HG03060 (cell line): ENCODE data around the gene LSM8.
"Not testable (repeated sequence)": the region's sequence is repeated elsewhere in the genome, so short reads cannot be mapped to it uniquely, and the experiment has no call there.

ENCODE experiments used
- ATAC-seq: cut with Tn5 transposase; IDR thresholded peaks from one replicate; pipeline ENCODE4 v1.9.1; 2021; ENCODE audit warnings: low read depth, moderate number of reproducible peaks; ENCODE audit not compliant: unreplicated experiment

The LSM8 gene

GRCh38 chr7:118183786-118184564 lies at the start of gene LSM8:
Gene LSM8, plus strand, starts transcription at chr7:118184164. Its CDS starts 60 bp downstream, at chr7:118184224.
- ATAC-seq, result peak; percentile 96

- not testable (repeated sequence) for ATAC-seq
These were observed 49.5 kb upstream of the LSM8 start for GRCh38 chr7:118134420-118134819.

- ATAC-seq, result no peak
These were observed 43.5 kb upstream of the LSM8 start for GRCh38 chr7:118140468-118140867.

- no peak for ATAC-seq
These were observed 42.0 kb upstream of the LSM8 start for GRCh38 chr7:118142012-118142411.

GRCh38 chr7:118148930-118149329 lies 35.0 kb upstream of the LSM8 start:
- no peak for ATAC-seq

GRCh38 chr7:118149394-118149793 lies 34.6 kb upstream of the LSM8 start:
- no peak for ATAC-seq

GRCh38 chr7:118151671-118152070 lies 32.3 kb upstream of the LSM8 start:
- ATAC-seq, result no peak

GRCh38 chr7:118152149-118152548 lies 31.8 kb upstream of the LSM8 start:
- ATAC-seq, result no peak

- no peak for ATAC-seq
These were observed 31.3 kb upstream of the LSM8 start for GRCh38 chr7:118152654-118153053.

GRCh38 chr7:118153551-118154177 lies 30.3 kb upstream of the LSM8 start:
- no peak for ATAC-seq

- no peak for ATAC-seq
These were observed 25.2 kb upstream of the LSM8 start for GRCh38 chr7:118158766-118159165.

- no peak for ATAC-seq
These were observed 14.8 kb upstream of the LSM8 start for GRCh38 chr7:118169146-118169545.

- no peak for ATAC-seq
These were observed 8.2 kb upstream of the LSM8 start for GRCh38 chr7:118175740-118176139.

GRCh38 chr7:118179191-118179590 lies 4.8 kb upstream of the LSM8 start:
- ATAC-seq, result no peak

GRCh38 chr7:118182593-118183427 lies 1.2 kb upstream of the LSM8 start:
- no peak for ATAC-seq

GRCh38 chr7:118183428-118183785 lies 557 bp upstream of the LSM8 start:
- ATAC-seq, result no peak

GRCh38 chr7:118184565-118184940 lies 589 bp downstream of the LSM8 start:
- ATAC-seq, result no peak

- no peak for ATAC-seq
These were observed 1.3 kb downstream of the LSM8 start for GRCh38 chr7:118185163-118185860.

- no peak for ATAC-seq
These were observed 2.5 kb downstream of the LSM8 start for GRCh38 chr7:118186501-118186900.

- no peak for ATAC-seq
These were observed 10.6 kb downstream of the LSM8 start for GRCh38 chr7:118194571-118194970.
